B cell (primary cell): Measurements from ENCODE around the gene CCDC117. TPM values are rescaled to one million over a fixed set of nuclear protein-coding genes. Genes with fewer than 3 reads are reported as not detected.

Source experiments
- ATAC-seq: fragments of 200-7000 bp; cut with Tn5 transposase; one replicate; pipeline ENCODE4 v1.10.0; 2021; ENCODE audit warnings: low read depth, mild to moderate bottlenecking, moderate number of reproducible peaks, moderate library complexity
- CTCF ChIA-PET: fragments of 350-600 bp; sonication (Branson Sonifier 250); formaldehyde crosslinking; loops from one replicate; lab custom pipeline; 2021; ENCODE audit warnings: antibody characterized with exemption, inconsistent platforms; lab: Charles Lee
- POLR2A ChIA-PET: fragments of 350-600 bp; sonication (Branson Sonifier 250); formaldehyde crosslinking; loops from one replicate; lab custom pipeline; 2021; ENCODE audit warnings: antibody characterized with exemption; lab: Charles Lee
- DNase-seq: peaks from one replicate; pipeline ENCODE4 v3.0.0; 2013
- H2AFZ ChIP-seq: 2 replicates; pipeline ENCODE4 v1.6.1; 2012; ENCODE audit warnings: mild to moderate bottlenecking, low read depth, low read length; ENCODE audit not compliant: insufficient read depth, poor library complexity, severe bottlenecking
- H3K27ac ChIP-seq, 2 donors: 1 replicate in 1 of 2; 2 replicates in 1 of 2; pipeline ENCODE4 v1.5.1; 2012 to 2013; ENCODE audit warnings: low read length in 2 of 2, mild to moderate bottlenecking in 2 of 2, moderate library complexity in 1 of 2
- H3K27me3 ChIP-seq, 4 experiments: fragments of 200-600 bp in 1 of 4; sonication (generic) in 1 of 4; replicated peaks in 1 of 4; 1 replicate in 2 of 4; 2 replicates in 2 of 4; pipeline versions ENCODE4 v1.6.1 to v1.7.0; 2013 to 2016; ENCODE audit warnings: low read length in 3 of 4, mild to moderate bottlenecking in 2 of 4, mixed read lengths in 1 of 4, moderate library complexity in 1 of 4; ENCODE audit not compliant: insufficient read depth in 4 of 4, control insufficient read depth in 3 of 4; ENCODE audit errors: control extremely low read depth in 1 of 4
- H3K36me3 ChIP-seq, 2 experiments: replicated peaks in 1 of 2; 1 replicate in 1 of 2; 2 replicates in 1 of 2; pipeline versions ENCODE4 v1.6.1 to v1.7.1; 2013; ENCODE audit warnings: low read length in 1 of 2; ENCODE audit not compliant: insufficient read depth in 2 of 2, control insufficient read depth in 1 of 2; ENCODE audit errors: control extremely low read depth in 1 of 2, extremely low read depth in 1 of 2
- H3K4me1 ChIP-seq, 2 donors: fragments of 200-600 bp in 1 of 2; sonication (generic) in 1 of 2; 1 replicate in 1 of 2; 2 replicates in 1 of 2; pipeline versions ENCODE4 v1.5.1 to v1.6.1; 2013 to 2017; ENCODE audit warnings: low read length in 2 of 2; ENCODE audit not compliant: control insufficient read depth in 2 of 2, insufficient read depth in 2 of 2
- H3K4me2 ChIP-seq: replicated peaks from 2 replicates; pipeline ENCODE3; 2012; ENCODE audit warnings: mild to moderate bottlenecking, low read depth, low read length; ENCODE audit not compliant: poor library complexity, severe bottlenecking
- H3K4me3 ChIP-seq, 5 experiments: fragments of 200-600 bp in 1 of 5; sonication (generic) in 1 of 5; 1 replicate in 3 of 5; 2 replicates in 2 of 5; pipeline versions ENCODE4 v1.5.1 to v1.7.0; 2011 to 2016; ENCODE audit warnings: low read length in 4 of 5, mild to moderate bottlenecking in 4 of 5, low read depth in 2 of 5, control low read depth in 1 of 5, moderate library complexity in 1 of 5; ENCODE audit not compliant: insufficient read depth in 1 of 5; ENCODE audit errors: control extremely low read depth in 1 of 5, extremely low read depth in 1 of 5
- H3K79me2 ChIP-seq: fragments of 200-600 bp; sonication (generic); one replicate; pipeline ENCODE4 v1.6.0; 2016; ENCODE audit warnings: low read length; ENCODE audit not compliant: control insufficient read depth, insufficient read depth
- H3K9ac ChIP-seq: fragments of 200-600 bp; sonication (generic); 2 replicates; pipeline ENCODE4 v1.6.1; 2017; ENCODE audit warnings: mild to moderate bottlenecking, low read length, moderate library complexity
- H3K9me3 ChIP-seq, 3 donors: one replicate each; pipeline versions ENCODE4 v1.6.1 to v1.7.1; 2013; ENCODE audit warnings: low read length in 2 of 3; ENCODE audit not compliant: control insufficient read depth in 2 of 3, insufficient read depth in 1 of 3; ENCODE audit errors: control extremely low read depth in 1 of 3
- H4K20me1 ChIP-seq: 2 replicates; pipeline ENCODE4 v1.6.0; 2012; ENCODE audit warnings: mild to moderate bottlenecking, low read length; ENCODE audit not compliant: insufficient read depth, control insufficient read depth, poor library complexity, severe bottlenecking
- H3K27ac Mint-ChIP-seq: one replicate; pipeline ENCODE4 v1.8.0; 2021; ENCODE audit warnings: mixed read lengths
- H3K27me3 Mint-ChIP-seq: one replicate; pipeline ENCODE4 v1.8.0; 2021; ENCODE audit warnings: mixed read lengths
- H3K4me1 Mint-ChIP-seq: one replicate; pipeline ENCODE4 v1.8.0; 2021; ENCODE audit warnings: mixed read lengths
- H3K4me3 Mint-ChIP-seq: one replicate; pipeline ENCODE4 v1.8.0; 2021; ENCODE audit warnings: mixed read lengths
- H3K9me3 Mint-ChIP-seq: one replicate; pipeline ENCODE4 v1.8.0; 2022; ENCODE audit warnings: mixed read lengths; ENCODE audit not compliant: insufficient read depth
- EZH2 ChIP-seq: IDR thresholded peaks from 2 replicates; pipeline ENCODE4 v1.6.1; 2012; ENCODE audit warnings: borderline replicate concordance, low read depth, mild to moderate bottlenecking, moderate library complexity, low read length; ENCODE audit not compliant: insufficient read depth, poor library complexity, severe bottlenecking
- WGBS: methylation state at CpG from one replicate; pipeline ENCODE4 v1.1.5; 2013; ENCODE audit warnings: missing lambda C conversion rate; ENCODE audit not compliant: insufficient coverage; 5-methylcytosine and 5-hydroxymethylcytosine counted together
- intact Hi-C: fragments of 100-400 bp; cut with micrococcal nuclease; formaldehyde crosslinking; loops from one replicate; pipeline ENCODE4 v1.10.0; 2022
- polyA minus RNA-seq: library from RNA; depleted of rRNA, polyadenylated mRNA; stranded (reverse); fragments of >200 nt; gene quantifications from 2 replicates; pipeline ENCODE4 v1.2.3, GENCODE V29; 2012
- polyA plus RNA-seq: library from polyadenylated mRNA; depleted of rRNA; stranded (reverse); fragments of >200 nt; gene quantifications from 2 replicates; pipeline ENCODE4 v1.2.3, GENCODE V29; 2012
- total RNA-seq, 2 donors: library from RNA; stranded (reverse); fragments of 120-200 nt in 1 of 2; gene quantifications; 1 replicate in 1 of 2; 2 replicates in 1 of 2; pipeline versions ENCODE4 v1.2.3 to v1.2.4, GENCODE V29; 2013 to 2022
- TF ChIP-seq, protein P1 (sequence below): fragments of 200-600 bp; IDR thresholded peaks from one replicate; pipeline ENCODE4 v1.8.0; 2022; ENCODE audit warnings: antibody characterized with exemption, mild to moderate bottlenecking

The CCDC117 gene, protein sequence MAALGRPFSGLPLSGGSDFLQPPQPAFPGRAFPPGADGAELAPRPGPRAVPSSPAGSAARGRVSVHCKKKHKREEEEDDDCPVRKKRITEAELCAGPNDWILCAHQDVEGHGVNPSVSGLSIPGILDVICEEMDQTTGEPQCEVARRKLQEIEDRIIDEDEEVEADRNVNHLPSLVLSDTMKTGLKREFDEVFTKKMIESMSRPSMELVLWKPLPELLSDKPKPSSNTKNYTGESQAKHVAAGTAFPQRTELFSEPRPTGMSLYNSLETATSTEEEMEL
- total RNA-seq = 25.6 and 25.8 TPM in 2 replicates
- total RNA-seq (2013) = 31.1 TPM
- polyA plus RNA-seq = 7.7 and 15.4 TPM in 2 replicates
- polyA minus RNA-seq = 12.4 and 15.3 TPM in 2 replicates

DNA sequence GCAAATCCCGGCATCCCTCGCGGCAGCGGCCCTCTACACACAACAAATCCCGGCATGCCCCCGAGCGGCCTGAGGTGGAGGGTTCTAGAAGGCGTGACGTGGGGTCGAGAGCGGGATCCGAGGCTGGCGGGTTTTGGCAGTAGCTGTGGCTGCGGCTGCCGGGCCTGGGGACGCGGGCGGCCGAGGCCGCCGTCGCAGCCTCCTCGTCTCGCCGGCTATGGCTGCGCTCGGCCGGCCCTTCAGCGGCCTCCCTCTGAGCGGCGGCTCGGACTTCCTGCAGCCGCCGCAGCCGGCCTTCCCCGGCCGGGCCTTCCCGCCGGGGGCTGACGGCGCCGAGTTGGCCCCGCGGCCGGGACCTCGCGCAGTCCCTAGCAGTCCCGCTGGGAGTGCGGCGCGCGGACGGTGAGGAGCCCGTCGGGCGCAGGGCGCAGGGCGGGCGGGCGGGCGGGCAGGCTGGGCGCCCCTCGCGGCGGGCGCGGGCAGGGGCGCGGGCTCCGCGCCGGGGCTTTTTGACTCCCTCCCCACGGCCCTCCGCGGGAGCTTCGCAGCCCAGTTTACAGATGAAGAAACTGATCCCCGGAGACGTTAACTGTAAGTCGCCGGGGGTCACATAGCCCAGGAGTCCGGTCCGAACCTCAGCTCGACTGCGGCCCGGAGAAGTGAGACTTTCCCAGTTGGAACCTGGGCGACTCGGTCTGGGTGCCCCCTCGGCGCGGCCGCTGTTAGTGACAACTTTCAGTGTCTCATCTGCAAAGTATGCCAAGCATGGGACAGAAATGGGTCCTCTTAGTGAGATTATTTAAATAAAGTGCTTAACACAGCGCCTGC is at the start of gene CCDC117:
Gene CCDC117 (plus strand): TSS at position 63 of the 828 bp plus-strand sequence. CDS start 155 bp downstream, at position 218.
- H3K79me2 ChIP-seq = peaks cover 48% of the 10 kb centered on the region
- peak within 1 kb of the TSS; percentile 97 for H3K27ac Mint-ChIP-seq
- ATAC-seq (peak; percentile 90), DNase-seq (peak; percentile 94)
- no peaks in the 10 kb centered on the region for H3K27me3 ChIP-seq
- under 1% methylated on average over 89 of the region's 92 CpGs for WGBS
- intact Hi-C loops = loop anchor here (1.0 kb wide), 3 partner anchors 27 to 110 kb away; partner anchors contain the start of genes HSCB, XBP1 and ZNRF3
- H3K4me2 ChIP-seq = peak within 1 kb of the TSS; percentile 87
- H3K9me3 ChIP-seq = no peaks in the 10 kb centered on the region
- H4K20me1 ChIP-seq = peaks cover 43% of the 10 kb centered on the region
- peak within 1 kb of the TSS; percentile 80 to 95 for H3K27ac ChIP-seq
- H3K27me3 Mint-ChIP-seq = no peaks in the 10 kb centered on the region
- H3K4me1 Mint-ChIP-seq = peaks cover 19% of the 10 kb centered on the region
- peaks cover 3 to 21% of the 10 kb centered on the region in 2 experiments for H3K36me3 ChIP-seq
- peaks cover 19 to 24% of the 10 kb centered on the region in 2 donors for H3K4me1 ChIP-seq
- TF ChIP-seq, protein P1, sequence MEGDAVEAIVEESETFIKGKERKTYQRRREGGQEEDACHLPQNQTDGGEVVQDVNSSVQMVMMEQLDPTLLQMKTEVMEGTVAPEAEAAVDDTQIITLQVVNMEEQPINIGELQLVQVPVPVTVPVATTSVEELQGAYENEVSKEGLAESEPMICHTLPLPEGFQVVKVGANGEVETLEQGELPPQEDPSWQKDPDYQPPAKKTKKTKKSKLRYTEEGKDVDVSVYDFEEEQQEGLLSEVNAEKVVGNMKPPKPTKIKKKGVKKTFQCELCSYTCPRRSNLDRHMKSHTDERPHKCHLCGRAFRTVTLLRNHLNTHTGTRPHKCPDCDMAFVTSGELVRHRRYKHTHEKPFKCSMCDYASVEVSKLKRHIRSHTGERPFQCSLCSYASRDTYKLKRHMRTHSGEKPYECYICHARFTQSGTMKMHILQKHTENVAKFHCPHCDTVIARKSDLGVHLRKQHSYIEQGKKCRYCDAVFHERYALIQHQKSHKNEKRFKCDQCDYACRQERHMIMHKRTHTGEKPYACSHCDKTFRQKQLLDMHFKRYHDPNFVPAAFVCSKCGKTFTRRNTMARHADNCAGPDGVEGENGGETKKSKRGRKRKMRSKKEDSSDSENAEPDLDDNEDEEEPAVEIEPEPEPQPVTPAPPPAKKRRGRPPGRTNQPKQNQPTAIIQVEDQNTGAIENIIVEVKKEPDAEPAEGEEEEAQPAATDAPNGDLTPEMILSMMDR = peak; percentile 24
- no peak for TF ChIP-seq EZH2
- H3K4me3 ChIP-seq = peak within 1 kb of the TSS; percentile 68 to 93 (median 75)
- H2AFZ ChIP-seq = peak within 1 kb of the TSS; percentile 75
- peak within 1 kb of the TSS; percentile 94 for H3K4me3 Mint-ChIP-seq
- ChIA-PET CTCF (interaction anchor here (0.6 to 1.7 kb wide), 13 partner anchors 9 to 352 kb away, joined by 3 to 8 read pairs (median 3); partner anchors contain the start of gene XBP1), POLR2A (interaction anchor here (0.5 to 1.2 kb wide), 4 partner anchors 11 to 1516 kb away, joined by 3 to 5 read pairs (median 3); partner anchors contain the start of genes CASTOR1 and CHEK2)
- peak within 1 kb of the TSS; percentile 78 for H3K9ac ChIP-seq
- no peaks in the 10 kb centered on the region for H3K9me3 Mint-ChIP-seq
